Peyer's patch (tissue), 4 donors: Measurements from ENCODE around the gene LAMB1. TPM values are rescaled to one million over a fixed set of nuclear protein-coding genes. Genes with fewer than 3 reads are reported as not detected.

Experiments used
- DNase-seq, 3 donors: peaks; one replicate each; pipeline ENCODE4 v3.0.0-alpha.2; 2017 to 2019
- H3K27ac ChIP-seq, 4 donors: fragments of 200-600 bp; sonication (generic); one replicate each; pipeline ENCODE4 v1.5.1; 2016 to 2019
- H3K27me3 ChIP-seq, 2 donors: fragments of 200-600 bp; sonication (generic); one replicate each; pipeline ENCODE4 v1.5.1; 2019
- H3K36me3 ChIP-seq, 3 donors: fragments of 200-600 bp; sonication (generic); one replicate each; pipeline ENCODE4 v1.5.1; 2016 to 2019
- H3K4me1 ChIP-seq, 4 donors: fragments of 200-600 bp; sonication (generic); one replicate each; pipeline ENCODE4 v1.5.1; 2016 to 2019
- H3K4me3 ChIP-seq, 4 donors: fragments of 200-600 bp; sonication (generic); 1 replicate in 3 of 4; 2 replicates in 1 of 4; pipeline ENCODE4 v1.5.1; 2016 to 2019; ENCODE audit warnings: mild to moderate bottlenecking in 1 of 4
- H3K9me3 ChIP-seq, 4 donors: fragments of 200-600 bp; sonication (generic); one replicate each; pipeline ENCODE4 v1.5.1; 2016 to 2019; ENCODE audit warnings: mild to moderate bottlenecking in 1 of 4
- CTCF ChIP-seq, 6 experiments: fragments of 450-650 bp in 4 of 6; fragments of 200-600 bp in 2 of 6; sonication (generic) in 1 of 6; IDR thresholded peaks; one replicate each; pipeline ENCODE4 v1.5.1; 2017 to 2019; ENCODE audit warnings: antibody characterized with exemption in 6 of 6, mild to moderate bottlenecking in 3 of 6, moderate library complexity in 1 of 6
- POLR2A ChIP-seq, 2 donors: fragments of 450-650 bp; IDR thresholded peaks; one replicate each; pipeline ENCODE4 v1.5.1; 2017; ENCODE audit warnings: antibody characterized with exemption in 2 of 2, mild to moderate bottlenecking in 2 of 2, moderate library complexity in 2 of 2
- total RNA-seq, 4 donors: library from RNA; depleted of rRNA; stranded (reverse); fragments of >200 nt; gene quantifications; one replicate each; pipeline ENCODE4 v1.1.0, GENCODE V29; 2016

The LAMB1 gene
- total RNA-seq, 4 donors from 2014 or later: 97.6 to 821 (median 155) TPM

DNA sequence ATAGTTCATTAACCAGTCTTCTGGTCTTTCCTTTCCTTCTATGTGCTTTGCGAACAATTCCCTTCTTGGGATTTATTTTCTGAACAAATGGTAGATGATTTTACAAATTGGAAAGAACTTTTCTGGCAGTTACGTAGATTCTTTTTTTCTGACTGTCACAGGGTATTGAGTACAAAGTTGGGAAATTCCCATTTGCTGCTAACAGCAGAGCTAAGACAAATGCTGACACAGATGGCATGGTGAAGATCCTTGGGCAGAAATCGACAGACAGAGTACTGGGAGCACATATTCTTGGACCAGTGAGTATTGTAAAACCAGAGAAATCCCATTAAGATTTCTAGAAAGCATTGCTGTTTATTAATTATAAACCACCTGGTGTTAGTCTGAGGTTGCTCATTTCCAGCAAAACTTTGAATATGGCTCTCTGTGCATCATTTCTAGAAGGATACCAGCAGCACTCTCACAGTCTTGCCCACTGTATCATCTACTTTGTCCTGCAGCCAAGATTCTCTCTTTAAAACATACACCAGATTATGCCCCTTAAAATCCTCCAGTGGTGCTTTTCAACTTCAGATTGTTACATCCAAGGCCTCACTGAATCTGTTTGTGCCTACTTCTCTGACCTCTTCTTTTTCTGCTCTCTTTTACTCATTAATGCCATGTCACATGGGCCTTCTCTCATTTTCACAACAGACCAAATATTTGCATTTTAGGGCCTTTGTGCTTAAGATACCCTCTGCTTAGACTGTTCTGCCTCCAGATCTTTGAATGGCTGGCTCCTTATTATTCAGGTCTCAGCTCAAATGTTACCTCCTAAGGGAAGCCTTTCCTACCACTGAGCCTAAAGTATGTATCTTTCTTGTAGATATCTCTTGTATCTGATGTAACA, 85.0 kb downstream of the LAMB1 start:
- Histone ChIP-seq H3K36me3 (peaks cover 0 to 77% (median 0%) of the 10 kb centered on the region in 3 donors), H3K9me3 (no peaks in the 10 kb centered on the region), H3K27ac (no peak overlapping the region), H3K4me3 (no peak overlapping the region), H3K4me1 (no peaks in the 10 kb centered on the region), H3K27me3 (no peaks in the 10 kb centered on the region)
- DNase-seq: no peak
- no peak for TF ChIP-seq POLR2A (IDR thresholded peaks at IDR 0.05)

- Histone ChIP-seq H3K36me3 (peaks cover 0 to 81% (median 0%) of the 10 kb centered on the region in 3 donors), H3K9me3 (no peaks in the 10 kb centered on the region), H3K4me1 (no peaks in the 10 kb centered on the region), H3K4me3 (no peak overlapping the region), H3K27me3 (no peaks in the 10 kb centered on the region), H3K27ac (no peak overlapping the region)
- TF ChIP-seq POLR2A (IDR thresholded peaks at IDR 0.05): no peak
- TF ChIP-seq CTCF (IDR thresholded peaks at IDR 0.05): no peak
- DNase-seq: no peak
Measured at GRCh38 chr7:107915541-107915940, 87.4 kb downstream of the LAMB1 start.

DNA sequence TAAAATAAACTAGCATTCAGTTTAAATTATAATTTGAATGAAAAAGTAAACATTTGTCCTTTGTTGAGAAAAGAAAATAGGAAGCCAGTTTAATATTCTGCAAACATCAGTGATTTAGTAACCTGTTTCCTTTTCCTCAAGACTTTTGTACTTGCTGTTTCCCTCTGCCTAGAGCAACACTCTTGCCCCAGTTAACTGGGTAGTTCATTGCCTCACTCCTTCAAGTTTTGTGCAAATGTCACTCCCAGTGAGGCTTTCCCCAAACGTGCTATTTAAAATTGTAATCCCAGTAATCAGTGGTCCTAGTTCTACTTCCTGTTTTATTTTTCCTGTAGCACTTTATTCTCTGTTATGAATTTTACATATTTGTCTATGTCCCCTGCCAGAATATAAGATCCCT, 88.1 kb downstream of the LAMB1 start:
- no peak for TF ChIP-seq CTCF (IDR thresholded peaks at IDR 0.05)
- TF ChIP-seq POLR2A (IDR thresholded peaks at IDR 0.05): no peak
- Histone ChIP-seq H3K9me3 (no peaks in the 10 kb centered on the region), H3K4me3 (no peak overlapping the region), H3K4me1 (no peaks in the 10 kb centered on the region), H3K36me3 (peaks cover 0 to 80% (median 0%) of the 10 kb centered on the region in 3 donors), H3K27me3 (no peaks in the 10 kb centered on the region), H3K27ac (no peak overlapping the region)
- DNase-seq: no peak

GRCh38 chr7:107913851-107914250, 89.1 kb downstream of the LAMB1 start:
- Histone ChIP-seq H3K4me3 (no peak overlapping the region), H3K9me3 (no peaks in the 10 kb centered on the region), H3K27ac (no peak overlapping the region), H3K27me3 (no peaks in the 10 kb centered on the region), H3K4me1 (no peaks in the 10 kb centered on the region), H3K36me3 (peaks cover 0 to 80% (median 0%) of the 10 kb centered on the region in 3 donors)
- no peak for DNase-seq
- TF ChIP-seq CTCF (IDR thresholded peaks at IDR 0.05) (no peak), POLR2A (IDR thresholded peaks at IDR 0.05) (no peak)

GRCh38 chr7:107911981-107912380, 91.0 kb downstream of the LAMB1 start:
- Histone ChIP-seq H3K4me3 (no peak overlapping the region), H3K27ac (no peak overlapping the region), H3K4me1 (no peaks in the 10 kb centered on the region), H3K36me3 (peaks cover 0 to 80% (median 0%) of the 10 kb centered on the region in 3 donors), H3K9me3 (no peaks in the 10 kb centered on the region), H3K27me3 (no peaks in the 10 kb centered on the region)
- TF ChIP-seq POLR2A (IDR thresholded peaks at IDR 0.05) (no peak), CTCF (IDR thresholded peaks at IDR 0.05) (no peak)
- no peak for DNase-seq

GRCh38 chr7:107909445-107909844, 93.5 kb downstream of the LAMB1 start:
- TF ChIP-seq CTCF (IDR thresholded peaks at IDR 0.05) (no peak), POLR2A (IDR thresholded peaks at IDR 0.05) (no peak)
- H3K9me3 ChIP-seq: no peaks in the 10 kb centered on the region
- H3K27ac ChIP-seq: no peak overlapping the region
- no peaks in the 10 kb centered on the region for H3K27me3 ChIP-seq
- H3K4me3 ChIP-seq: no peak overlapping the region
- peaks cover 0 to 83% (median 0%) of the 10 kb centered on the region in 3 donors for H3K36me3 ChIP-seq
- H3K4me1 ChIP-seq: no peaks in the 10 kb centered on the region
- no peak for DNase-seq
